ENCODE measurements around the gene LRIT1.
A peak's percentile ranks its signal among the peaks of the same experiment; 100 is the strongest.

Gene LRIT1

GRCh38 chr10:84227810-84228209 lies 13.5 kb downstream of the LRIT1 start:
- ChIA-PET POLR2A (no interaction called here), CTCF (interaction anchor here (1.5 kb wide), 1 partner anchor 10 kb away, joined by 3 read pairs; no protein-coding TSS in a partner anchor)
- H3K27ac ChIP-seq (ENCODE audit: insufficient read depth in 1 of 2, low read depth in 1 of 2, low read length in 2 of 2, poor library complexity in 1 of 2, severe bottlenecking in 2 of 2): no peak overlapping the region
- 83% methylated on average over 4 of the region's 4 CpGs for WGBS (ENCODE audit: insufficient coverage)
- H3K9me3 ChIP-seq (ENCODE audit: control extremely low read depth in 1 of 5, control insufficient read depth in 4 of 5, insufficient read depth in 2 of 5, low read depth in 1 of 5, low read length in 4 of 5): no peaks in the 10 kb centered on the region
- H3K27me3 ChIP-seq (replicated peaks in 2 of 5; ENCODE audit: control insufficient read depth in 4 of 5, insufficient read depth in 5 of 5, low read length in 4 of 5): peaks cover 0 to 12% (median 6%) of the 10 kb centered on the region in 5 experiments
- no peak for DNase-seq
- no peaks in the 10 kb centered on the region for H3K36me3 ChIP-seq (ENCODE audit: control insufficient read depth in 4 of 4, insufficient read depth in 4 of 4, low read length in 3 of 4)
- H3K4me1 ChIP-seq (ENCODE audit: control extremely low read depth in 1 of 4, control insufficient read depth in 4 of 4, insufficient read depth in 4 of 4, low read length in 3 of 4): no peaks in the 10 kb centered on the region
- no peak overlapping the region for H3K4me3 ChIP-seq (ENCODE audit: control insufficient read depth in 1 of 7, extremely low read depth in 1 of 7, insufficient read depth in 4 of 7, low read depth in 2 of 7, low read length in 6 of 7)

DNA sequence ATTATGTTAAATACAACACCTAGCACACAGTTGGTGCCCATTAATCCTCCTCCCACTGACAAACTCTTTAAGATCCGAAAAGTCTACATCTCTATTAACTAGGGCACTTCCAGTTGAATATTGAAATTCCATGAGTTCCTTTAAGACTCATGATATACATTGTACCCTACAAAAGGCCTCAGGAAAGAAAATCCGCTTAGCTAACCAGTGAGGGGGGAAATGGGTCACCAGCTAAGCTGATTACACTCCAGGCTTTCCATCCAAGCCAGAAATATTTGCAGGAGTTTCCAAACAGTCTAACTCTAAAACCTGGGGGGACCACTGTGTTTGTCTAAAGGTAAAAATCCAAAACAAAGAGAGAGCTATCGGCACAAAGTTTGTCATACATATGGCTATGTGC lies 14.7 kb downstream of the LRIT1 start:
- Histone ChIP-seq H3K27ac (ENCODE audit: insufficient read depth in 1 of 2, low read depth in 1 of 2, low read length in 2 of 2, poor library complexity in 1 of 2, severe bottlenecking in 2 of 2) (no peak overlapping the region), H3K27me3 (replicated peaks in 2 of 5; ENCODE audit: control insufficient read depth in 4 of 5, insufficient read depth in 5 of 5, low read length in 4 of 5) (peaks cover 0 to 15% (median 6%) of the 10 kb centered on the region in 5 experiments), H3K4me3 (ENCODE audit: control insufficient read depth in 1 of 7, extremely low read depth in 1 of 7, insufficient read depth in 4 of 7, low read depth in 2 of 7, low read length in 6 of 7) (no peak overlapping the region), H3K9me3 (ENCODE audit: control extremely low read depth in 1 of 5, control insufficient read depth in 4 of 5, insufficient read depth in 2 of 5, low read depth in 1 of 5, low read length in 4 of 5) (no peaks in the 10 kb centered on the region), H3K4me1 (ENCODE audit: control extremely low read depth in 1 of 4, control insufficient read depth in 4 of 4, insufficient read depth in 4 of 4, low read length in 3 of 4) (no peaks in the 10 kb centered on the region), H3K36me3 (ENCODE audit: control insufficient read depth in 4 of 4, insufficient read depth in 4 of 4, low read length in 3 of 4) (no peaks in the 10 kb centered on the region)
- POLR2A ChIA-PET: no interaction called here
- WGBS (ENCODE audit: insufficient coverage): 86% methylated on average over 3 of the region's 3 CpGs
- CTCF ChIA-PET: interaction anchor here (1.3 kb wide), 1 partner anchor 10 kb away, joined by 5 read pairs; no protein-coding TSS in a partner anchor
- DNase-seq: no peak

- DNase-seq: no peak
- CTCF ChIA-PET: interaction anchor here (1.3 kb wide), 1 partner anchor 11 kb away, joined by 5 read pairs; no protein-coding TSS in a partner anchor
Observed at GRCh38 chr10:84225427-84226173, 15.7 kb downstream of the LRIT1 start, which contains the start of gene LRIT2. Gene LRIT2, minus strand, starts transcription at chr10:84225544. Its CDS starts 24 bp downstream, at chr10:84225520.

GRCh38 chr10:84224411-84225028 lies 16.8 kb downstream of the LRIT1 start:
- H3K36me3 ChIP-seq (ENCODE audit: control insufficient read depth in 4 of 4, insufficient read depth in 4 of 4, low read length in 3 of 4): no peaks in the 10 kb centered on the region
- peaks cover 0 to 17% (median 2%) of the 10 kb centered on the region in 5 experiments for H3K27me3 ChIP-seq (replicated peaks in 2 of 5; ENCODE audit: control insufficient read depth in 4 of 5, insufficient read depth in 5 of 5, low read length in 4 of 5)
- 48% methylated on average over 6 of the region's 6 CpGs for WGBS (ENCODE audit: insufficient coverage)
- no peak overlapping the region for H3K27ac ChIP-seq (ENCODE audit: insufficient read depth in 1 of 2, low read depth in 1 of 2, low read length in 2 of 2, poor library complexity in 1 of 2, severe bottlenecking in 2 of 2)
- no peaks in the 10 kb centered on the region for H3K4me1 ChIP-seq (ENCODE audit: control extremely low read depth in 1 of 4, control insufficient read depth in 4 of 4, insufficient read depth in 4 of 4, low read length in 3 of 4)
- H3K4me3 ChIP-seq (ENCODE audit: control insufficient read depth in 1 of 7, extremely low read depth in 1 of 7, insufficient read depth in 4 of 7, low read depth in 2 of 7, low read length in 6 of 7): no peak overlapping the region
- peak in 2 of 3 donors; percentile 32 to 33 for DNase-seq
- ChIA-PET POLR2A (no interaction called here), CTCF (no interaction called here)
- no peaks in the 10 kb centered on the region for H3K9me3 ChIP-seq (ENCODE audit: control extremely low read depth in 1 of 5, control insufficient read depth in 4 of 5, insufficient read depth in 2 of 5, low read depth in 1 of 5, low read length in 4 of 5)

More at GRCh38 chr10:84225427-84226173, 15.7 kb downstream of the LRIT1 start, which contains the start of gene LRIT2:
- POLR2A ChIA-PET: no interaction called here
- Histone ChIP-seq H3K27ac (ENCODE audit: insufficient read depth in 1 of 2, low read depth in 1 of 2, low read length in 2 of 2, poor library complexity in 1 of 2, severe bottlenecking in 2 of 2) (no peak within 1 kb of the TSS), H3K27me3 (replicated peaks in 2 of 5; ENCODE audit: control insufficient read depth in 4 of 5, insufficient read depth in 5 of 5, low read length in 4 of 5) (peaks cover 0 to 17% (median 4%) of the 10 kb centered on the region in 5 experiments), H3K9me3 (ENCODE audit: control extremely low read depth in 1 of 5, control insufficient read depth in 4 of 5, insufficient read depth in 2 of 5, low read depth in 1 of 5, low read length in 4 of 5) (no peaks in the 10 kb centered on the region), H3K4me3 (ENCODE audit: control insufficient read depth in 1 of 7, extremely low read depth in 1 of 7, insufficient read depth in 4 of 7, low read depth in 2 of 7, low read length in 6 of 7) (no peak within 1 kb of the TSS), H3K4me1 (ENCODE audit: control extremely low read depth in 1 of 4, control insufficient read depth in 4 of 4, insufficient read depth in 4 of 4, low read length in 3 of 4) (no peaks in the 10 kb centered on the region), H3K36me3 (ENCODE audit: control insufficient read depth in 4 of 4, insufficient read depth in 4 of 4, low read length in 3 of 4) (no peaks in the 10 kb centered on the region)
- WGBS (ENCODE audit: insufficient coverage): 92% methylated on average over 4 of the region's 6 CpGs

- WGBS (ENCODE audit: insufficient coverage): 95% methylated on average over 5 of the region's 8 CpGs
- Histone ChIP-seq H3K4me1 (ENCODE audit: control extremely low read depth in 1 of 4, control insufficient read depth in 4 of 4, insufficient read depth in 4 of 4, low read length in 3 of 4) (no peaks in the 10 kb centered on the region), H3K36me3 (ENCODE audit: control insufficient read depth in 4 of 4, insufficient read depth in 4 of 4, low read length in 3 of 4) (no peaks in the 10 kb centered on the region), H3K27ac (ENCODE audit: insufficient read depth in 1 of 2, low read depth in 1 of 2, low read length in 2 of 2, poor library complexity in 1 of 2, severe bottlenecking in 2 of 2) (no peak overlapping the region), H3K27me3 (replicated peaks in 2 of 5; ENCODE audit: control insufficient read depth in 4 of 5, insufficient read depth in 5 of 5, low read length in 4 of 5) (peaks cover 0 to 11% (median 0%) of the 10 kb centered on the region in 5 experiments), H3K4me3 (ENCODE audit: control insufficient read depth in 1 of 7, extremely low read depth in 1 of 7, insufficient read depth in 4 of 7, low read depth in 2 of 7, low read length in 6 of 7) (no peak overlapping the region), H3K9me3 (ENCODE audit: control extremely low read depth in 1 of 5, control insufficient read depth in 4 of 5, insufficient read depth in 2 of 5, low read depth in 1 of 5, low read length in 4 of 5) (peaks cover 0 to 3% (median 0%) of the 10 kb centered on the region in 5 experiments)
- CTCF ChIA-PET: no interaction called here
- no peak for DNase-seq
- POLR2A ChIA-PET: no interaction called here
Observed at GRCh38 chr10:84221916-84222315, 19.4 kb downstream of the LRIT1 start.

- Histone ChIP-seq H3K27ac (ENCODE audit: insufficient read depth in 1 of 2, low read depth in 1 of 2, low read length in 2 of 2, poor library complexity in 1 of 2, severe bottlenecking in 2 of 2) (no peak overlapping the region), H3K4me3 (ENCODE audit: control insufficient read depth in 1 of 7, extremely low read depth in 1 of 7, insufficient read depth in 4 of 7, low read depth in 2 of 7, low read length in 6 of 7) (no peak overlapping the region), H3K27me3 (replicated peaks in 2 of 5; ENCODE audit: control insufficient read depth in 4 of 5, insufficient read depth in 5 of 5, low read length in 4 of 5) (peaks cover 0 to 12% (median 0%) of the 10 kb centered on the region in 5 experiments), H3K36me3 (ENCODE audit: control insufficient read depth in 4 of 4, insufficient read depth in 4 of 4, low read length in 3 of 4) (no peaks in the 10 kb centered on the region), H3K4me1 (ENCODE audit: control extremely low read depth in 1 of 4, control insufficient read depth in 4 of 4, insufficient read depth in 4 of 4, low read length in 3 of 4) (no peaks in the 10 kb centered on the region), H3K9me3 (ENCODE audit: control extremely low read depth in 1 of 5, control insufficient read depth in 4 of 5, insufficient read depth in 2 of 5, low read depth in 1 of 5, low read length in 4 of 5) (peaks cover 0 to 3% (median 0%) of the 10 kb centered on the region in 5 experiments)
- no peak for DNase-seq
- ChIA-PET CTCF (interaction anchor here (1.2 to 2.1 kb wide), 3 partner anchors 9 to 13 kb away, joined by 3 to 7 read pairs (median 3); no protein-coding TSS in a partner anchor), POLR2A (no interaction called here)
- 93% methylated on average over 4 of the region's 4 CpGs for WGBS (ENCODE audit: insufficient coverage)
Observed at GRCh38 chr10:84217746-84218145, 23.6 kb downstream of the LRIT1 start.

GRCh38 chr10:84216834-84217233 lies 24.5 kb downstream of the LRIT1 start:
- CTCF ChIA-PET: interaction anchor here (1.0 to 2.1 kb wide), 4 partner anchors 8 to 23 kb away, joined by 3 to 7 read pairs (median 3); no protein-coding TSS in a partner anchor
- POLR2A ChIA-PET: no interaction called here
- peaks cover 0 to 12% (median under 1%) of the 10 kb centered on the region in 5 experiments for H3K27me3 ChIP-seq (replicated peaks in 2 of 5; ENCODE audit: control insufficient read depth in 4 of 5, insufficient read depth in 5 of 5, low read length in 4 of 5)
- no peak overlapping the region for H3K27ac ChIP-seq (ENCODE audit: insufficient read depth in 1 of 2, low read depth in 1 of 2, low read length in 2 of 2, poor library complexity in 1 of 2, severe bottlenecking in 2 of 2)
- peaks cover 0 to 3% (median 0%) of the 10 kb centered on the region in 5 experiments for H3K9me3 ChIP-seq (ENCODE audit: control extremely low read depth in 1 of 5, control insufficient read depth in 4 of 5, insufficient read depth in 2 of 5, low read depth in 1 of 5, low read length in 4 of 5)
- WGBS (ENCODE audit: insufficient coverage): 93% methylated on average over 9 of the region's 9 CpGs
- no peaks in the 10 kb centered on the region for H3K36me3 ChIP-seq (ENCODE audit: control insufficient read depth in 4 of 4, insufficient read depth in 4 of 4, low read length in 3 of 4)
- DNase-seq: no peak
- H3K4me3 ChIP-seq (ENCODE audit: control insufficient read depth in 1 of 7, extremely low read depth in 1 of 7, insufficient read depth in 4 of 7, low read depth in 2 of 7, low read length in 6 of 7): no peak overlapping the region
- H3K4me1 ChIP-seq (ENCODE audit: control extremely low read depth in 1 of 4, control insufficient read depth in 4 of 4, insufficient read depth in 4 of 4, low read length in 3 of 4): no peaks in the 10 kb centered on the region

Data from common myeloid progenitor, CD34-positive (primary cell).